GM11168 (cell line): ENCODE measurements around the gene CD302.
"Not testable (repeated sequence)": the region's sequence is repeated elsewhere in the genome, so short reads cannot be mapped to it uniquely, and the experiment has no call there.

Source experiments
- in situ Hi-C: fragments of 300-500 bp; cut with MboI; formaldehyde crosslinking; loops from one replicate; pipeline ENCODE4 v1.12.0; 2022; ENCODE audit warnings: low sequenced_read_pairs; ENCODE audit not compliant: unreplicated experiment

Gene CD302

DNA sequence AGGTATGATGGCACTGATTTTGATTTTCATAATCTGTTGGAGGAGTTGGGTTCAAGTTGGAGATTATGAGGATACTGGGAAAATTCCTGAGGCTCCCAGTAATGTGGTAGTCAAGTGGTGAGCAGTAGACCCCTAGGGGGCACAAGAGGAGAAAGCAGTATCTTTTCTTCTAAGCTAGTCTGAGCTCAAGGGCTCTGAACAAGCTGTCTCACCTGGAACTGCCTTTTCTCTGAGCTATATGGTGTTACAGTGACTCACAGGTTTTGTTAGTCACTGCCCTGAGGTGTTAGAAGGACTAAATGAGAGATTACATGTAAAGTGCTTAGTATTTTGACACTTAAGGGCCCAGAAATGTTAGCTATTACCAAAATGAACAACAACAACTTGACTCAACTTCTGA is 42.2 kb downstream of the CD302 start:
- in situ Hi-C loops: no loop called here

DNA sequence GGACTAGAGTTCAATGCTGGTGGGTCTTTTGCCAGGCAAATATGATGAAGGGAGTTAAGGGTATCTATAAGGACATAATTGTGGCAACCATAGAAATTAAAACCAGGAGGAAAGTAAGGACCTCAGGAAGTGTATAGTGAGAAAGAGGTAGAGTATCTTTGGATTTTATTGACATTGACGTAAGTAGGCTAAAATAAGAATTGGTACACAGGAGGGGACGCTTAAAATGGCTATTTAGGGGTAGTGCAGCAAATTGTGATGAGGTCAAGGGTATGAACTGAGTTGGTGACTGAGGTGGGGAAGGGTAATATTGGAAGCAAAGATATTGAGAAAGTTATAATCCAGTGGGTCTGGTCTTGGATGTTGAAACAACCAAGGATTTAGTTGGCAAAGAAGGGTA is 43.0 kb downstream of the CD302 start:
- in situ Hi-C loops: no loop called here

DNA sequence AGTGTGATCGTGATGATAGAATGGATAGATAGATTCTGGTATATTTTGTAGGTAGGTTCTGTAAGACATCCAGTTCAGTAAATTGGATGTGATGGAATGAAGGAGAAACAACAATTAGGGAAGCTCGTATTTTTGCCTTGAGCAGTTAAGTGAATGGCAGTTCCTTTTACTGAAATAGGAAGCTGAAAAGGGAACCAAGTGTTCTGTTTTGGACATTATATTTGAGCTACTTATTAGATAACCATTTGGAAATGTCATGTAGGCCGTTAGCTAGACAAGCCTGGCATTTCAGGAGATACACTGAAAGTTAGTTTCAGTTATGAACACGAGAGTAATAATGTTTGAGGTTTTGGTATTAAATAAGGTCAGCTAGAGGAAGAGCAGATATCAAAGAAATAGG is 44.2 kb downstream of the CD302 start:
- in situ Hi-C loops: no loop called here

DNA sequence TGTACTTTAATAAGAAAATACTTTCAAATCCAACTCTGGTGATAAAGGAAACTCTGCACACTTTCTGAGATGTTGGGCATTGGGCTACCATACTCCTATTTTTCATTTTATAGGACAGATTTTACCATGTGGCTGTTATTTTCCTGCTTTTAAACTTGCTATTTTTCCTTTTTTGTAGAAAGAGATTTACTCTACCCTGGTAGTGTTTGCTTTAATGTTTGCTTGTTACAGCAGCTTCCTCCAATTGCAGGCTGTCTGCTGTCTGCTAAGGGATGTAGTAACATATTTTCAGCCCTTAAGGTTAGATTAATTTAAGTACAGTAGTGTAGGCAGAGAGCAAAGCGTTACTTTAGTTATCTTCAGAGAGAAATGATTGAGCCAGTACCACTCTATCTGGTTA is 47.1 kb downstream of the CD302 start:
- in situ Hi-C loops: no loop called here

DNA sequence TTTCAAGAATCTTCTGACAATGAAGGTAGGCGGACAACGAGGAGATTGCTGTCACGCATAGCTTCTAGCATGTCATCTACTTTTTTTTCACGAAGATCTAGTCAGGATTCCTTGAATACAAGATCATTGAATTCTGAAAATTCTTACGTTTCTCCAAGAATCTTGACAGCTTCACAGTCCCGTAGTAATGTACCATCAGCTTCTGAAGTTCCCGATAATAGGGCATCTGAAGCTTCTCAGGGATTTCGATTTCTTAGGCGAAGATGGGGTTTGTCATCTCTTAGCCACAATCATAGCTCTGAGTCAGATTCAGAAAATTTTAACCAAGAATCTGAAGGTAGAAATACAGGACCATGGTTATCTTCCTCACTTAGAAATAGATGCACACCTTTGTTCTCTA is 49.9 kb downstream of the CD302 start:
- in situ Hi-C loops: no loop called here

GRCh38 chr2:159745237-159745636 is 52.8 kb downstream of the CD302 start:
- in situ Hi-C loops: not testable (repeated sequence)

- in situ Hi-C loops: no loop called here
Measured at GRCh38 chr2:159744363-159744762, 53.6 kb downstream of the CD302 start.

GRCh38 chr2:159742846-159743245 is 55.2 kb downstream of the CD302 start:
- in situ Hi-C loops: no loop called here

DNA sequence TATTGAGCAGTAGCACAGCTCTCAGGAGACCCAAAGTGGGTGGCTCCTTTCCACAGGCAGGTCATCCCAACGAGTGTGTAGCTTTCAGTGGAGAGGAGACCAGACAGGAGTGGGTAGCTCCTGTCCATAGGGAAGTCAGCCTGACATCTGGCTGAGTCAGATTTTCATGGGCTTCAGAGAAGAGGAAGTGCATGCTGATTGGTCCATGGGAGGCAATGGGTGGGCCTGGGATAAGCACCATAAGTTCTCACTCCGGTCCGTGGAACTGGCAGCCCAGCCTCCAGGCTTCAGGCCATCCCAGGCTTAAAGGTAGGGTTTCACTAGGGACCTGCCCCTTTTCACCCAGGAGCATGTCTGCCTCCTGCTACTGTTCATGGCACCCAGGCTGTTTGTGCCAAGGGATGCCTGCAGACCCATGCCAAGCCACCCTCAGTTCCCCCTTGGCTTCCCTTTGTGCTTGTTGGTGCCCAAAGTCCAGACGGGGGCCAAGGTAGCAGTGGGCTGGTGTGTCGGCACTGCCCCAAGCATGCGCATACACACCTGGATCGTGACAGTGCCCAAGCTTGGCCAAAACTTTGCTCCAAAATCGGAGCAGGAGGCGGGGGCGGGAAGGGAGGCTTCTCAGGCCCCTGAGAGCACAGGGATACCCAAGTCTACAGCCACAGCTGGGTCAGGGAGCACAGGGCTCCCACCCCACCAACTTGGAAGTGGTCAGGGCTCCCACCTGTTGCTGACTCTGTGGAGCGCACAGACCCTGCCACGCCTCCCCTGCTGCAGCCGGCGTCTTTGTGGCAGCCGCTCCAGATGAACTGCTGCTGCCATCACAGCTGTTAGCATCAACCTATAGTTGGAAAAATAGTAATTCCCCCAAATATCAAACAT is 59.3 kb downstream of the CD302 start:
- in situ Hi-C loops: no loop called here

DNA sequence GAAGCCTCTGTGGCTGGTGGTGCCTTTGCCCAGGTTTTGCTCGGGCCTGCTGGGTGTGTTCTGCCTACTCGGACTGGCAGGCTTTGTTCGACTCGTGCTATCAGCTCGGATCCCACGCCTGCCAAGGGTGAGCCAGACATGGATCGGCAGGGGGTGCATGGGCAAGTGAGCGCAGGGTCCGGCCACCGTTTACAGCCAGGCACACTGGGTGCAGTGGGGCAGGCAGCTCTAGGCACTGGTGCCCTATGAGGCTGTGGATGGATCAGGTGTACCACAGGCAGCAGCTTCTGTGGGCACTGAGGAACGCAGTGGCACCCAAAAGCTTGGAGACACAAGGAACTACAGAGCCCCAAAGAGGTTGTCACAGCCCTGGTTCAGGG is 60.1 kb downstream of the CD302 start:
- in situ Hi-C loops: no loop called here

DNA sequence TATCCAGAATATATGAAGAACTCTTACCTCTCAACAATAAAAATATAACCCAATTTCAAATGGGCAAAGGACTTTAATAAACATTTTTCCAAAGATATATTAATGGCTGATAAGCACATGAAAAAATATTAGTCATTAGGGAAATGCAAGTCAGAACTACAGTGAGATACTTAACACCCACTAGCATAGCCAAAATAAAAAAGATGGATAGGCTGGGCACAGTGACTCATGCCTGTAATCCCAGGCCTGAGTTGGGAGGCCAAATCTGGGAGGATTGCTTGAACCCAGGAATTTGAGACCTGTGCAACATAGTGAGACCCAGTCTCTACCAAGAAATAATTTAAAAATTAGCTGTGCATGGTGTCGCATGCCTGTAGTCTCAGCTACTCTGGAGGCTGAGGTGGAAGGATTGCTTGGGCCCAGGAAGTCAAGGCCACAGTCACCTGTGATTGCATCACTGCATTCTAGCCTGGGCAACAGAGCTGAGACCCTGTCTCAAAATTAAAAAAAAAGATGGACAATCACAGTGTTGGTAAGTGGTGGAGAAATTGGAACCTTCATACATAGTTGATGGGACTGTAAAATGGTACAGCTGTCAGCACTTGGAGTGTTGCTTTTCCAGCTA is 60.6 kb downstream of the CD302 start:
- in situ Hi-C loops: no loop called here

DNA sequence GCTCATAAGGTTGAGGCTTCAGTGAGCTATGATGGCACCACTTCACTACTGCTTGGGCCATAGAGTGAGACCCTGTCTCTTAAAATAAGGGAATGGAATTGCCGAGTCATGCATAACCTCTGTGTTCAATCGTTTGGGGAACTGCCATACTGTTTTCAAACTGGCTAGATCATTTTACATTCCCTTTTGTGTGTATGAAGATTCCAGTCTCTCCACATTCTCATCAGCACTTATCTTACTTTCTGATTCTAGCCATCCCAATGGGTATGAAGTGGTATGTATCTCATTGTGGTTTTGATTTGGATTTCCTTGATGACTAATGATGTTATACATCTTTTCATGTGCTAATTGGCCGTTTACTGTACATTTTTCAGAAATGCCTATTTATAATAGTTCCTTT is 62.0 kb downstream of the CD302 start:
- in situ Hi-C loops: no loop called here

DNA sequence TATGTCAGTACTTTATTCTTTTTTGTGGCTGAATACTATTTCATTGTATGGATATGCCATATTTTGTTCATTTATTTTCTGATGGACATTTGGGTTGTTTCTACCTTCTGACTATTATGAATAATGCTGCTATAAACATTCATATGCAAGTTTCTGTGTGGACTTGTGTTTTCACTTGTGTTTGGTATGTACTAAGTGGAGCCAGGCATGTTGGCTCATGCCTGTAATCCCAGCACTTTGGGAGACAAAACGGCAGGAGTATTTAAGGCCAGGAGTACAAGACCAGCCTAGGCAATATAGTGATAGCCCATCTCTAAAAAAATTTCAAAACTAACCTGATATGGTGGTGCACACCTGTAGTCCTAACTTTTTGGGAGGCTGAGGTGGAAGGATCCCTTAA is 62.4 kb downstream of the CD302 start:
- in situ Hi-C loops: no loop called here

DNA sequence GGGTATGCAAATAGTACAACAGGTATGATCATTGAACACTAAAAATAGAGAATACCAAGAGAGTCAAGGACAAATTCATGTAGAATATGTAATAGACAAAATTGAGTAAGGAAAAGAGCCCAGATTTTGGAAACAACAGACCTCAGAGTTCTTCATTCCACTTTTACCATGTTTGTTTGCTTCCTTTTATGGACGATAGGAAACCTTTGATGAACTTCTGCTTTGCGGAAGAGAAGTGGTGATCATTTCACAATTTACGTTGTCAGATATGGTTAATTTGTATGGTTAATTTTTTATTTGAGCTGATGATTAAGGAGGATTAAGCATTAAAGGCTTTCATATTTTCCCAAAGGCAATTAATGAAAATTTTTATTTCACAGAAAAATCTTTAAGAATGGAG is 69.4 kb downstream of the CD302 start:
- in situ Hi-C loops: no loop called here

DNA sequence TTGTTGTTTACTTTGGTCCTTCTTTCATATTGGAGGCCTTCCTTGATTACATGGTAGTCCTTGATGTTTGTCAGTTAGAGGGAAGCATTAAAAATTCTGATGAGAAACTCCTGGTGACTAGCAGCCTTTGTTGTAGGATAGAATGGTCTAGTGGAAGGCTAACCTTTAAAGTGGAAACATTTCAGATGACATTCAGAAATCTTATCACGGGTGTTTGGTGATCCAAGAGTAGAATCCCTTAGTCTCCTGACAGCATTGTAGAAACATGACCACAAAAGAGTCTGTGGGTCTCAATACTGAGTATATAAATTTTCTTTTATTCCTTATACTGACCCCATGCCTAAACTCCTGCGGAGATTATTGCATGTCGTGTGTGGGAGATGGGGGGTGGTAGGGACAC is 72.3 kb downstream of the CD302 start:
- in situ Hi-C loops: no loop called here

- in situ Hi-C loops: not testable (repeated sequence)
Measured at GRCh38 chr2:159724795-159725572, 73.0 kb downstream of the CD302 start.

GRCh38 chr2:159722580-159722979 is 75.4 kb downstream of the CD302 start:
- in situ Hi-C loops: no loop called here

GRCh38 chr2:159720676-159721075 is 77.3 kb downstream of the CD302 start:
- in situ Hi-C loops: no loop called here
